ENCODE results near the gene FLVCR1.

- TF ChIP-seq, protein P1, sequence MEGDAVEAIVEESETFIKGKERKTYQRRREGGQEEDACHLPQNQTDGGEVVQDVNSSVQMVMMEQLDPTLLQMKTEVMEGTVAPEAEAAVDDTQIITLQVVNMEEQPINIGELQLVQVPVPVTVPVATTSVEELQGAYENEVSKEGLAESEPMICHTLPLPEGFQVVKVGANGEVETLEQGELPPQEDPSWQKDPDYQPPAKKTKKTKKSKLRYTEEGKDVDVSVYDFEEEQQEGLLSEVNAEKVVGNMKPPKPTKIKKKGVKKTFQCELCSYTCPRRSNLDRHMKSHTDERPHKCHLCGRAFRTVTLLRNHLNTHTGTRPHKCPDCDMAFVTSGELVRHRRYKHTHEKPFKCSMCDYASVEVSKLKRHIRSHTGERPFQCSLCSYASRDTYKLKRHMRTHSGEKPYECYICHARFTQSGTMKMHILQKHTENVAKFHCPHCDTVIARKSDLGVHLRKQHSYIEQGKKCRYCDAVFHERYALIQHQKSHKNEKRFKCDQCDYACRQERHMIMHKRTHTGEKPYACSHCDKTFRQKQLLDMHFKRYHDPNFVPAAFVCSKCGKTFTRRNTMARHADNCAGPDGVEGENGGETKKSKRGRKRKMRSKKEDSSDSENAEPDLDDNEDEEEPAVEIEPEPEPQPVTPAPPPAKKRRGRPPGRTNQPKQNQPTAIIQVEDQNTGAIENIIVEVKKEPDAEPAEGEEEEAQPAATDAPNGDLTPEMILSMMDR (IDR thresholded peaks at IDR 0.05) = no peak
- no peak for TF ChIP-seq POLR2A (IDR thresholded peaks at IDR 0.05)
Measured at GRCh38 chr1:212878418-212878817, 20.3 kb downstream of the FLVCR1 start.

Measured in uterus (tissue), 2 donors.